Panc1 (cell line): ENCODE results near the gene P4HA3.

Experiments used
- CTCF ChIP-seq: fragments of 450-650 bp; IDR thresholded peaks from 2 replicates; pipeline ENCODE4 v1.5.1; 2017; ENCODE audit warnings: mild to moderate bottlenecking
- POLR2AphosphoS5 ChIP-seq: IDR thresholded peaks from 2 replicates; pipeline ENCODE4 v1.6.1; 2012; ENCODE audit warnings: mild to moderate bottlenecking, low read depth, low read length, moderate library complexity
- REST ChIP-seq, 2 experiments: IDR thresholded peaks; 2 replicates each; pipeline ENCODE4 v1.6.1; 2011 to 2012; ENCODE audit warnings: low read depth in 2 of 2, control low read depth in 1 of 2, low read length in 1 of 2, mild to moderate bottlenecking in 1 of 2, moderate library complexity in 1 of 2; ENCODE audit not compliant: insufficient read depth in 1 of 2
- TCF7L2 ChIP-seq: IDR thresholded peaks from 2 replicates; pipeline ENCODE4 v1.6.1; 2011; ENCODE audit warnings: mild to moderate bottlenecking, low read depth, low read length, inconsistent platforms

- TF ChIP-seq TCF7L2 (no peak), CTCF (no peak), POLR2AphosphoS5 (no peak), REST (IDR thresholded peaks at IDR 0.05; ENCODE audit: insufficient read depth in 1 of 2, low read depth in 2 of 2, low read length in 1 of 2) (no peak)
These were observed 18.8 kb upstream of the P4HA3 start for GRCh38 chr11:74330075-74330858.
